ENCODE results near the gene CTSD.

- TF ChIP-seq SP1 (IDR thresholded peaks at IDR 0.05; ENCODE audit: low read depth, low read length) (no peak), POLR2AphosphoS5 (IDR thresholded peaks at IDR 0.05; ENCODE audit: low read depth, low read length) (no peak), CTCF (IDR thresholded peaks at IDR 0.05; ENCODE audit: control extremely low read depth in 1 of 3, insufficient read depth in 1 of 3, low read depth in 1 of 3, low read length in 3 of 3) (no peak), BRCA1 (IDR thresholded peaks at IDR 0.05; ENCODE audit: low read depth, low read length) (no peak), TEAD4 (IDR thresholded peaks at IDR 0.05; ENCODE audit: low read depth, low read length) (no peak), RAD21 (IDR thresholded peaks at IDR 0.05 in 1 of 2, conservative IDR thresholded peaks at IDR 0.05 in 1 of 2; ENCODE audit: low read depth in 2 of 2, low read length in 2 of 2) (no peak), SIX5 (IDR thresholded peaks at IDR 0.05; ENCODE audit: low read depth, low read length) (no peak)
Observed at GRCh38 chr11:1703146-1703545, 60.6 kb downstream of the CTSD start.
